ENCODE measurements around the gene SORBS1.

GRCh38 chr10:95262763-95263518 is 298.2 kb downstream of the SORBS1 start:
- TF ChIP-seq POLR2A (IDR thresholded peaks at IDR 0.05) (no peak), CTCF (IDR thresholded peaks at IDR 0.05) (no peak)
